Retinal pigment epithelial cell (primary cell): ENCODE measurements around the gene PTPRD.

ENCODE experiments used
- DNase-seq: peaks from one replicate; pipeline ENCODE4 v3.0.0-alpha.2; 2010; ENCODE audit warnings: low read depth
- H3K4me3 ChIP-seq: 2 replicates; pipeline ENCODE4 v1.5.1; 2011; ENCODE audit warnings: mild to moderate bottlenecking, low read length, control low read depth, moderate library complexity
- CTCF ChIP-seq: conservative IDR thresholded peaks from 2 replicates; pipeline ENCODE4 v1.5.1; 2011; ENCODE audit warnings: low read depth, low read length, control low read depth, inconsistent platforms

Gene PTPRD

GRCh38 chr9:8338767-8339510 is 2273.9 kb downstream of the PTPRD start:
- DNase-seq = no peak
- H3K4me3 ChIP-seq = no peak overlapping the region
- no peak for TF ChIP-seq CTCF

GRCh38 chr9:8337834-8338766 is 2274.7 kb downstream of the PTPRD start:
- no peak for TF ChIP-seq CTCF
- peak; percentile 66 for DNase-seq
- no peak overlapping the region for H3K4me3 ChIP-seq

GRCh38 chr9:8332871-8333270 is 2279.9 kb downstream of the PTPRD start:
- DNase-seq = no peak
- no peak for TF ChIP-seq CTCF
- H3K4me3 ChIP-seq = no peak overlapping the region

- H3K4me3 ChIP-seq = no peak overlapping the region
These were observed 2280.5 kb downstream of the PTPRD start for GRCh38 chr9:8332331-8332650.

GRCh38 chr9:8331507-8332330 is 2281.1 kb downstream of the PTPRD start:
- no peak for TF ChIP-seq CTCF
- no peak for DNase-seq

More at GRCh38 chr9:8332331-8332650, 2280.5 kb downstream of the PTPRD start:
- no peak for TF ChIP-seq CTCF
- no peak for DNase-seq

GRCh38 chr9:8329561-8330283 is 2283.1 kb downstream of the PTPRD start:
- no peak for TF ChIP-seq CTCF
- no peak for DNase-seq
- no peak overlapping the region for H3K4me3 ChIP-seq

More at GRCh38 chr9:8331507-8332330, 2281.1 kb downstream of the PTPRD start:
- no peak overlapping the region for H3K4me3 ChIP-seq
